COLO829 (cell line): ENCODE results near the gene CIB2.

Source experiments
- DNase-seq: peaks from one replicate; pipeline ENCODE4 v3.0.0; 2012; ENCODE audit warnings: low spot score

The CIB2 gene

DNA sequence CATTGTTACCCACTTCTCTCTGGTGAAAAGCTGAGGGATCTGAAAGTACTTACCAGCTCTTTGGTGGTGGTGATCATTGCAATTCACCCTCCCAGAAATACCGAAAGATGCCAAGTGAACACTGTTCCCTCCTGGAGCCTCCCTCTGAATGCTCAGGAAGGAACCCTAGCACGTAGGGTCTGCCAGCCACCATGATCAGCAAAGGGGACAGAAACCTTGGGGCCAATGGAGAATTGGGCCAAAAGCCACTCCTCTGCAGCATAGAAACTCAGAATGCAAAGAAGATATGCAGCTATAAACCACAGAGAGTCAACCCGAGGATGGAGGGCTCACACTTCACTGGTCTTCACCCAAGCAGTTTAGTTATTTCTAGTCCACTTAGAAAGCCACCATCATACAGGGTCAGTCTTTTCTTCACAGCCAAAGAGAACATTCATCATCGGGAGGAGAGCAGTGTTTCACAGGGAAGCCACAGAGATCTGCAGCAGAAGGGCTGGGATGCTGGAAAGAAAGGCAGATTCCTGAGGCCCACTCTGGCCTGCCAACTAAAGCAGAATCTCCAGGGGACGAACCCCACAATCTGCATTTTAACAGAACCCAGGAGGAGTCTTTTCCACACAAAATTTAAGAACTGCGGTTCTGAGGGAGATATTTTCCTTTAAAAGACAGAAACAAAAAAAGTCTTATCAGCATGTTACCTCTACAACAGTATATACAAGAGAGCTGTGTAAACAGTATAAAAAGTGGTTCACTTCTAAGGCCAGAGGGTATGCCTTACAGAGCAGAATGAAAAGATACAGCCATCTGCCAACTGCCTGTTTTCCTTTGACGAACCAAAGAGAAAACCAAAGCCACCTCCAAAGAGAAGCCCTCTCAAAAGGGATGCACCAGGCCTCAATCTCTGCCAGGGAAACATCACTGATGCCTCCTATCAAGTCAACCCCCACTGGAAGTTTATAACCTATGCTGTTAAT lies 65.0 kb downstream of the CIB2 start:
- no peak for DNase-seq

DNA sequence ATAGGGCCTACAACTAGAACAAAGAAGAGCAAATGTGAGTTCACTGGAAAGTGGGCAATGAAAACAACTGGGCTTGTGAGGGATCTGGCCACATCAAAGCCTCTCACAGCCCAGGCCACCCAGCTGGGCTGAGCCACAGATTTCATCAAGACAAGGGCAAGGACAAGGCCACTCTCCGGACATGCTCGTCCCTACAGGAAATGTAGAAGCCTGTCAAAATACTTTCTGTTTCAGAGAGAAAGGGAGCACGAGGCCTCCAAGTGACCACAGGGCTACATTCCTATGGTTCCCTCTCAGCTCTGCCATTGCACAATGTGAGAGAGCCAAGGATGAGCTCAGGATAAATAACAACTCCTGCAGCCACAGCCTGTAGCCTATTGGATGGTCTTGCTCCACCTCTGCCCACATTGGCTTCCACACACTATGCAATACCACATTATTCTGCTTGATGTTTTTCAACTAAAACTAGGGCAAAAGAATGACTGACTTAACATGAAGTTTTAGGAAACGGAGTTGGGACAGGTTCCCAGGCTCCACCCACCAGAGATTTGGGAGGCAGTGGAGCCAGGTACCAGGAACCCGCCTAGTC lies 65.9 kb downstream of the CIB2 start:
- peak; percentile 22 for DNase-seq

DNA sequence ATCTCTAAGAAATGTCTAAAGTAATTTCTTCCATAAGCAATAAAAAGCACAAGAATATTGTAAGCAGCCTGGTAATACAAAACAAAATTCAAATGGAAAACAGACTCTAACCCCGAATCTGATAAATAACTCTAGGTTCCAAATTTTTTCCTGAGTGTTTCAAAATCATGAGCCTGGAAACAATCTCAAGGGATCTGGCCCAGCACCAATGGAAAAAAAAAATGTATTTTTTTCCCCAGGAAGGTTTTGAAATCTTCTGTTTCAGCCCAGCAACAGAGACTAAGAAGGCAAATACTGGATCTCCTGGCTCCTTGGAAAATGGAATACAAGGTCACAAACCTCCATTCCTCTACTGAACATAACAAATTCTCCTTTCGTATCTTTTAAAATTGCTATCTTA lies 66.7 kb downstream of the CIB2 start:
- DNase-seq = no peak

DNA sequence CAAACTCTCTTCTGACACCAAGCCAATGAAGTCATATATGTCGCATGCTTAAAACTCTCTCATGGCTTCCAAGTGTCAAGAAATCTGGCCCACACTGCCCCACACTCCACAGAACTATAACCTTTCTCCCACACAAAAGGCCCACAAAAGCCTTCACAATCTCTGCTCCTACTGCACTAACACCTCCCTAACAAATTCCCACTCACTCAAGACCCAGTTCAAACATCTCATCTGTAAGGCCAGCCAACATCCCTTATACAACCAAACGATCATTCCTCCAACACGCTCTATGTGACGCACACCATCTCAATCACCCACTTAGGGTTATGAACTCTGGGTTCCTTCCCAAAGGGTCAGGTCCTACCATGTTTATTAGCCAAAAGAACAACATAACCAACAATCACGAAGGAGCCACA lies 67.3 kb downstream of the CIB2 start:
- DNase-seq = no peak

DNA sequence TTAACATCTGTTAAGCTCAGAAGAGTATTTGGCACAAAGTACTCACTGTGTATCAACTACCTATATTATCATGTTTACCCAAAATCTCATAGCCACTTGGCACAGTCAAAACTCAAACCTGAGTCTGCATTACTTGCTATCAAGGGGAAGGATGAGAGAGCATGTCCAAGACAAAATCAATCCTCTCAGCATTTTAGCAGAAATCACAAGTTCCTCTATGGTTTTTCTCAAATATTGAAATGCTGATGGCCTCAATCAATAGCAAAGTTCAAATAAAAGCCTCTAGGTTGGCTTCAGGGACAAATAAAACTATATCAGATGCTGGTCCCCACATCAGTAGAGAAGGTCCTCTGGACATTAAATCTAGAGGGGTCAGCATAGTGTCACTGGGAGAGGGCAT lies 68.0 kb downstream of the CIB2 start:
- DNase-seq = no peak

DNA sequence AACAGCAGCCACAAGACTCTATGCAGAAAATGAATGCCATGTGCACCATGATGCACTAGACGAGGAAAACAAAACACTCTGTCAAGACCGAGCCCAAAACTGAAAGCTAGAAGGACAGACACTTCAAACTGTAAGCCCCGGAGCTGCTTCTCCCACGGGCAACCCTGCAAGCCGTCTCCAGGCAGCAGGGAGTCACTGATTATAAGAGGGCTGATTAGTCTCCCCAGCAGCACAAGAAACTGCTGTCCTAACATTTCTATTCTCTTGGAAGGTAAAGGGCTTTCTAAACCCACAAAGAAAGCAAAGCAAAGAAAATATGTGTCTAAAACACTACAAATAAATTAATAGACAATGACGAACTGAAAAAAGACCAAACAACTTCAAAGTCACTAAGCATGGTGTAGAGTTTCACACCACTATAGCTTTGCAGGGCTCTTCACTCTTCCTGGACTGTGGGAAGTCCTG lies 69.2 kb downstream of the CIB2 start:
- peak; percentile 25 for DNase-seq

DNA sequence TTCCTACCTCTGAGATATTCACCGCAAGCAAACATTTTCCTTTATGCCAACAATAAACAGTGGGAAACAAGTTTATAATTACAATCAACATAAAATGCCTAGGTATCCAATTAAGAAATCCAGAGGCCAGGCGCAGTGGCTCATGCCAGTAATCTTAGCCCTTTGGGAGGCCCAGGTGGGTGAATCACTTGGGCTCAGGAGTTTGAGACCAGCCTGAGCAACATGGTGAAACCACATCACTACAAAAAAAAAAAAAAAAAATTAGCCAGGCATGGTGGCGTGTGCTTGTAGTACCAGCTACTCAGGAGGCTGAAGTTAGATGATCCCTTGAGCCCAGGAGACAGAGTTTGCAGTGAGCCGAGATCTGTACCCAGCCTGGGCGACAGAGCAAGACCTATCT lies 71.0 kb downstream of the CIB2 start:
- no peak for DNase-seq

DNA sequence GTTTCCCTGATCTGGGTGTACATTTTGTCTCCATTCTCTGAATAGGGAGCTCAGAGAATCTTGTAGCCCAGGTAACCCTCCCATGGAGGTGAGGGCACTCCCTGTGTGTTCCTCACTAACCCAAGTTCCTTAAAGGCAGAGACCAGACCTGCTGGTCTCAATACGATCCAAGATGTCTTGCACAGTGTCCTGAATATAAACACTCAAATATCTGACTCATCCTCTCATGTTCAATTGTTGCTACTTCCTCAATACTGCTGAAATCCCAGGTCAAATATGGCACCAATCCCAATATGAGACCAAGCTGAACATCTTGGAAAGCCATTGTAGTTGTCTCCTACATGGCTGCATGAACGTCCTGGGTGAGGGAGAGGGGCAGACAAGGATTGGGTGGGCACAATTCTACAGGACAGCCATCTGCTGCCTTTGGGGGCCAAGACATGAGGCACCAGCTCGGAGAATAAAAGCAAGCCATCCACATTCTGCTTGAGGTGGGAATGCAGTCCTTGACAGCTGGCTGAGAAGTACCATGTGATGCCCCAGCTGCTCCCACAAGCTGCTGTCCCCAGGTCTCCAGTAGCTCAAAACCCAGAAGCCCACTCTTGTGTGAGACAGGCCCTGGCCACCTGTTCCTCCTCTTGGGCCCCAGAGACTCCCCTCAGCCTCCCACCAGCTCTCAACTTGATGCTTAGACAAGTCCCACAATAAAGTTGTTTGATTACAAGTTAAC lies 72.0 kb downstream of the CIB2 start:
- no peak for DNase-seq

DNA sequence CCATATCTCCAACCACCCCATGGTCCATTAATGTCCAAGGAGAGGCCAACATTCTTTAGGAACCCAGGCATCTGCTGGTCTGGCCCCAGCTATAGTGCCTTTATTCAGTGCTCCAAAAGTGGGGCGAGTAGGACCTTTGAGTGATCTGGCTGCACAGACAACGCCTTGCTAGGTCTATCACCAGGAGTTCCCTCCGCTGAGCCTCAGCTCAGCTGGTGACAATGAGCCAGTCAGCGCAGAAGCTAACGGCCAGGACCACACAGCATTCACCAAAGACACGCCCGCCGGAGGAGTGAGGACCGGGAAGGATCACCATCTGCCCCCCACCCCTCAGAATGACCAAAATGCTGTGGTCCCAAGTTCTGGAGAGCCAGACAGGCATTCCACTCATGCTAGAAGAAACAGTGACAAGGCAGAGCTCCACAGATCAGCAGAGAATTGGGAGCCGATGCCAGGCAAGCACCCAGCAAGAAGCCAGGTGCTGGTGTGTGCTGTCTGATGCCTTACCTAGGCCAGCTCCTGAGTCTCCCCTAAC lies 72.8 kb downstream of the CIB2 start:
- DNase-seq = no peak

DNA sequence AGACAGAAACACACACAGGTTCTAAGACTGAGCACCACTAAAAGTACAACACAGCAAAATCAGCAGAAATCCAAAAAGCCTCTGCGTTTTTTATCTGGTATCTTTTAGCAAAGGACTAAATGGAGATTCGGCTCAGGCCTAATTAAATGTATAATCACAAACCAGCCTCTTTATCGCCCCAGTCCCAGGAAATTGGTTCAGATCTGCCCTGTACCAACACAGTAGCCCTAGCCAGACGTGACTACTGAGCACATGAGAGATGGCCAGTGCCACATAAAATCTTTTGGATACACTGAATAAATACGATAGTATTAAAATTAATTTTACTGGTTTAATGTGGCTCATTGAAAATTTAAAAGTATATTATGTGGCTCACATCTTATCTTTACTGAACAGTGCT lies 73.4 kb downstream of the CIB2 start:
- no peak for DNase-seq

DNA sequence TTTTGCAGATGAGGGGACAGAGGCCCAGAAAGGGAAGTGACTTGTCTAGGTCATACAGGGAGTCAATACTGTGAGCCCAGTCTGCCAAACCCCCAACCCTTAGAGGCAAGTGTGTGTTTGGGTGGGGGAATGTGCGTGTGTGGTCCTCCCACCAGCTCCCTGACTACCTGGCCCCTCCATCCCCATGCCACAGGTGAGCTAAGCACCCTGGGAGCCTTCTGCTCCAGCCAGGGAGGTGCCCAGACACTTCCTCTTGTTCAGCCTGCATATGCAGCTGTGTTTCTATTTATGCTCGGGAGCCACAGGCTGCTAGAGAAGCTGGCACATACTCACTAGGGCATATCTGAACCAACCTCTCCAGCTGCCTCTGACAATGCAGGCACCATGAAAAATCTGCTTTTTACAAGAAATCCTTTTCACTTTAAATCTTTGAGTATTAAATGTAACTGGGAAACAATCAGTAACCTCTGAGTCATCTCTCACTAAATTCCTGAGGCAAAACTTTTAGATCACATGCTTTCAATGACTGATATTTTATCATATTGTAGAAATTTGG lies 74.5 kb downstream of the CIB2 start:
- DNase-seq = peak; percentile 20

DNA sequence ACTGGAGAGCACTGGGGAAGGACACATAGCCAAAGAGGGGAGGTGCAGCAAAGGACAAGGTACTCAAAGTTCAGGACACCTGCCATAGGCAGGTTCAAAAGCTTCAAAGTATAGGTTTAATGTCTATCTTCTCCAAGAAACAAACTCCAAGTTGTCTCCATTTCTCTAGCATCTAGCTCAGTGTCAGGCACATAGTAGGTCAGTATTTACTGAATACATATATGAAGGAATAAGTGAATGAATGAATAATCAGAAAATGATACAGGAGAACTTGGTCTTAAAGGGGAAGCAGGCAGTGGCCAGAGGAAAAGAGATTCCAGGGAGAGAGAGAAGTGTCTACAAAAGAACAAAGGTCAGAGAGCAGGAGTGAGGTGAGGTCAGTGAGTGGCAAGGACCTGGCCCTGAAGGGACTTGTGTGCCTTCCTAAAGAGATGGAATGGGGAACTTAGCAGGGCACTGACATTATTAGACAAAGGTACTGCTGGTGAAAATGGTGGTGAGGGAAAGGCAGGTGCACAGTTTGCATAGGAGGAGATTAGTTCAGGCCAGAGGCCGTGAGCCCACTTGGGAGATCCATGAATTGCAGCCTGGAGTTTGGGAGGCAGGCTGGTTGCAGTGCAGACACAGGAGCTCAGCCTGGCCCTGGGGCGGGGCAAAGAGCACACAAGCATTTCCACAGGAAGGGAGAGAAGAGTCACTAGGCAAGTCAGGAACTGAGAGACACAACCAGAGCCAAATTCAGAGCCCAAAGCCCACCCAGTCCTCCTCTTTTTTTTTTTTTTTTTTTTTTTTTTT lies 75.1 kb downstream of the CIB2 start:
- DNase-seq = no peak

DNA sequence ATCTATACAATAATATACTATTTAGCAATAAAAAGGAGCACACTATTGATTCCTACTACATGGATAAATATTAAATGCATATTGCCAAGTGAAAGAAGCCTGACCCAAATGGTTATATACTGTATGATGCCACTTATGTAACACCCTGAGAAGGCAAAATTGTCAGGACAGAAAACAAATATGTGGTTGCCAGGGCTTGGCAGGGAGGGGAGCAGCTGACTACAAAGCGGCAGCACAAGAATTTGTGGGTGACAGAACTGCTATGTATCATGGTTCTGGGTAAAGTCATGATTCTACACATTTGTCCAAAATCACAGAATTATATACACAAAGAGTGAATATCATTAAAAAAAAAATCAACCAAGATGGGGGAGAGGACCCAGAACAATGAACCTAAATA lies 76.3 kb downstream of the CIB2 start:
- DNase-seq = no peak
